T-cell (primary cell): ENCODE data around the gene IQGAP1. TPM values are rescaled to one million over a fixed set of nuclear protein-coding genes. Genes with fewer than 3 reads are reported as not detected.
"Not testable (repeated sequence)": the region's sequence is repeated elsewhere in the genome, so short reads cannot be mapped to it uniquely, and the experiment has no call there.

Experiments
- ATAC-seq, 4 experiments: fragments of 200-7000 bp in 3 of 4; fragments of 150-1000 bp in 1 of 4; cut with Tn5 transposase; replicated peaks in 1 of 4; 1 replicate in 3 of 4; 2 replicates in 1 of 4; pipeline ENCODE4 v1.10.0; 2021; ENCODE audit warnings: moderate library complexity in 3 of 4, mild to moderate bottlenecking in 2 of 4, moderate number of reproducible peaks in 1 of 4
- CTCF ChIA-PET, 2 donors: fragments of 300-600 bp; sonication (Branson Sonifier 250); formaldehyde crosslinking; loops; one replicate each; lab custom pipeline; 2022; ENCODE audit warnings: antibody characterized with exemption in 2 of 2; lab: Charles Lee
- POLR2A ChIA-PET, 2 donors: fragments of 300-600 bp; sonication (Branson Sonifier 250); formaldehyde crosslinking; loops; one replicate each; lab custom pipeline; 2022; ENCODE audit warnings: antibody characterized with exemption in 2 of 2; lab: Charles Lee
- DNase-seq, 35 experiments: peaks; one replicate each; pipeline versions ENCODE4 v3.0.0 to v3.0.0-alpha.2; 2013 to 2023
- H3K27ac ChIP-seq: one replicate; pipeline ENCODE4 v1.5.1; 2013; ENCODE audit warnings: low read length
- H3K27me3 ChIP-seq, 2 experiments: replicated peaks in 1 of 2; 1 replicate in 1 of 2; 2 replicates in 1 of 2; pipeline versions ENCODE4 v1.6.1 to v1.7.0; 2013; ENCODE audit warnings: low read length in 1 of 2, mixed read lengths in 1 of 2; ENCODE audit not compliant: control insufficient read depth in 2 of 2, insufficient read depth in 2 of 2; ENCODE audit errors: extremely low read depth in 1 of 2
- H3K36me3 ChIP-seq, 2 donors: 1 replicate in 1 of 2; 2 replicates in 1 of 2; pipeline versions ENCODE4 v1.6.1 to v1.7.0; 2013; ENCODE audit warnings: low read length in 1 of 2; ENCODE audit not compliant: control insufficient read depth in 2 of 2, insufficient read depth in 1 of 2; ENCODE audit errors: extremely low read depth in 1 of 2
- H3K4me1 ChIP-seq, 2 experiments: 1 replicate in 1 of 2; 2 replicates in 1 of 2; pipeline versions ENCODE4 v1.6.1 to v1.7.0; 2013; ENCODE audit warnings: low read length in 2 of 2, mixed read lengths in 1 of 2; ENCODE audit not compliant: insufficient read depth in 2 of 2, control insufficient read depth in 1 of 2; ENCODE audit errors: extremely low read depth in 1 of 2
- H3K4me3 ChIP-seq, 2 donors: 1 replicate in 1 of 2; 2 replicates in 1 of 2; pipeline versions ENCODE4 v1.5.1 to v1.7.0; 2013; ENCODE audit warnings: mild to moderate bottlenecking in 2 of 2, low read length in 1 of 2, moderate library complexity in 1 of 2; ENCODE audit not compliant: control insufficient read depth in 1 of 2; ENCODE audit errors: extremely low read depth in 1 of 2
- H3K9me3 ChIP-seq: 2 replicates; pipeline ENCODE4 v1.7.0; 2013
- H3K27ac Mint-ChIP-seq, 2 donors: one replicate each; pipeline ENCODE4 v1.8.0; 2020 to 2021; ENCODE audit warnings: mild to moderate bottlenecking in 2 of 2, mixed read lengths in 2 of 2
- H3K27me3 Mint-ChIP-seq, 2 donors: one replicate each; pipeline ENCODE4 v1.8.0; 2021 to 2022; ENCODE audit warnings: mixed read lengths in 2 of 2
- H3K36me3 Mint-ChIP-seq: one replicate; pipeline ENCODE4 v1.8.0; 2021; ENCODE audit warnings: mixed read lengths
- H3K4me1 Mint-ChIP-seq, 3 donors: one replicate each; pipeline ENCODE4 v1.8.0; 2020 to 2022; ENCODE audit warnings: mixed read lengths in 3 of 3, mild to moderate bottlenecking in 1 of 3
- H3K4me3 Mint-ChIP-seq, 3 donors: one replicate each; pipeline ENCODE4 v1.8.0; 2020 to 2022; ENCODE audit warnings: mild to moderate bottlenecking in 3 of 3, mixed read lengths in 3 of 3, moderate library complexity in 3 of 3
- H3K9me3 Mint-ChIP-seq, 3 donors: one replicate each; pipeline ENCODE4 v1.8.0; 2020 to 2022; ENCODE audit warnings: mixed read lengths in 3 of 3
- WGBS: methylation state at CpG from one replicate; pipeline ENCODE4 v1.1.5; 2013; ENCODE audit warnings: missing lambda C conversion rate; ENCODE audit not compliant: insufficient coverage; 5-methylcytosine and 5-hydroxymethylcytosine counted together
- total RNA-seq, 35 experiments: library from RNA in 6 of 35; stranded (reverse) in 6 of 35; fragments of 120-200 nt in 1 of 35; gene quantifications; one replicate each; pipeline versions ENCODE4 v1.2.1 to v1.2.4 and lab custom pipeline; 2013 to 2026

The IQGAP1 gene
- total RNA-seq, 5 donors from 2014 or later (not counting 1 experiment from before 2014, with no cell fraction given): 125 to 158 (median 127) TPM

DNA sequence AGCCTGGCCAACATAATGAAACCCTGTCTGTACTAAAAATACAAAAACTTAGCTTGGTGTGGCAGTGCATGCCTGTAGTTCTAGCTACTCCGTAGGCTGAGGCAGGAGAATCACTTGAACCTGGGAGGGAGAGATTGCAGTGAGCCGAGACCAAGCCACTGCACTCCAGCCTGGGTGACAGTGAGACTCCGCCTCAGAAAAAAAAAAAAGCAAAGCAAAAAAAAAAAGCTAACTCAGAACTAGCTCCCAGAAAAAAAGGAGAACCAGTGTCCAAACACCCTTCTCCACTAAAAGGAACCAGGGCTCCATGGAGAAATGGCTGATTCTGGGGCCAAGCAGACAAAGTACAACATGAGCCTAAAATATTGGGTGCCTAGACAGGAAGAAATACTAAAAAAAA, 124.9 kb downstream of the IQGAP1 start:
- Mint-ChIP-seq H3K4me3 (no peak overlapping the region), H3K9me3 (no peaks in the 10 kb centered on the region), H3K36me3 (no peaks in the 10 kb centered on the region), H3K27ac (no peak overlapping the region), H3K27me3 (no peaks in the 10 kb centered on the region), H3K4me1 (peaks cover 12 to 17% (median 14%) of the 10 kb centered on the region in 3 donors)
- WGBS: no CpG with 5 or more reads among the region's 3 CpGs
- ATAC-seq (no peak), DNase-seq (no peak)
- H3K36me3 ChIP-seq: no peaks in the 10 kb centered on the region
- H3K4me3 ChIP-seq: no peak overlapping the region
- H3K27ac ChIP-seq: no peak overlapping the region
- ChIA-PET POLR2A (interaction anchor here (0.5 to 0.6 kb wide), 4 partner anchors 31 to 340 kb away, joined by 3 to 7 read pairs (median 3); no protein-coding TSS in a partner anchor), CTCF (interaction anchor here (0.6 to 0.7 kb wide), 4 partner anchors 154 to 697 kb away, joined by 3 to 10 read pairs (median 4); no protein-coding TSS in a partner anchor)
- H3K4me1 ChIP-seq: peaks cover 0 to 6% of the 10 kb centered on the region in 2 experiments
- no peaks in the 10 kb centered on the region for H3K27me3 ChIP-seq
- H3K9me3 ChIP-seq: no peaks in the 10 kb centered on the region

DNA sequence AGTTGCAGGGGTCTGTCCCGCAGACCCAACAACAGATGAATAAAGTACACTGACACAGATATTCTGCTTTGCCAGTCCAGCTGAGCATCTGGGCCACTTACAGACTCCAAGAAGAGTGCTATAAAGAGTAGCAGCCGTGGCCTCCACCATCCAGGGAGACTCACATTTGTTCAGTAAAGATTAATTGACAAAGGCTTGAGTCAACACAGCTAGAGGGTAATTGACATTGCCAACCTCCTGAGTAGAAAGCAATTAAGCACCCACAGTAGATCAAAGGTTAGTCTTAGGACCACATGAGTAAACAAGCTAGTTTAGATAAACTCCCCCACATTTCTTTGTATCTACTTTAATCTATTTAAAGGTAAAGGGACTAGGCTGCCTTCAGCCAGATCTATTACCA, 125.4 kb downstream of the IQGAP1 start:
- Mint-ChIP-seq H3K4me1 (peaks cover 12 to 17% (median 14%) of the 10 kb centered on the region in 3 donors), H3K9me3 (no peaks in the 10 kb centered on the region), H3K36me3 (no peaks in the 10 kb centered on the region), H3K4me3 (no peak overlapping the region), H3K27ac (no peak overlapping the region), H3K27me3 (no peaks in the 10 kb centered on the region)
- Histone ChIP-seq H3K4me3 (no peak overlapping the region), H3K36me3 (no peaks in the 10 kb centered on the region), H3K9me3 (no peaks in the 10 kb centered on the region), H3K27me3 (no peaks in the 10 kb centered on the region), H3K27ac (no peak overlapping the region), H3K4me1 (peaks cover 0 to 6% of the 10 kb centered on the region in 2 experiments)
- ATAC-seq (no peak), DNase-seq (no peak)
- no CpG with 5 or more reads among the region's 2 CpGs for WGBS
- POLR2A ChIA-PET: interaction anchor here in 1 of 2 donors (0.6 kb wide), 1 partner anchor 31 kb away, joined by 7 read pairs; no protein-coding TSS in a partner anchor
- CTCF ChIA-PET: interaction anchor here (0.6 to 0.9 kb wide), 3 partner anchors 11 to 698 kb away, joined by 3 to 5 read pairs (median 4); no protein-coding TSS in a partner anchor

DNA sequence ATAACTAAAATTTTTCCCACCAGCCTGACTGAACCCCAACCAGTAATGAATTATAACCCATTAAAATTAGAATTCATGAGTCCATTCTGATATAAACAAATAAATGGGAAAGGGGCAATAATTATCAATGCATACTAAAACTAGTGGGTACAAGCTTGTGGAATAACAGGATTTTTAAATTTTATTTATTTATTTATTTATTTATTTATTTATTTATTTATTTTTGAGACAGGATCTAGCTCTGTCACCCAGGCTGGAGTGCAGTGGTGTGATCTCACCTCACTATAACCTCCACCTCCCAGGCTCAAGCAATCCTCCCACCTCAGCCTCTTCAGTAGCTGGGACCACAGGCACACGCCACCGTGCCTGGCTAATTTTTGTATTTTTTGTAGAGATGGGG, 125.9 kb downstream of the IQGAP1 start:
- H3K27me3 Mint-ChIP-seq, H3K9me3 Mint-ChIP-seq, H3K36me3 Mint-ChIP-seq, ATAC-seq, H3K27me3 ChIP-seq, H3K4me3 ChIP-seq, H3K27ac Mint-ChIP-seq, DNase-seq, H3K27ac ChIP-seq, H3K4me1 ChIP-seq, POLR2A ChIA-PET, H3K9me3 ChIP-seq, H3K36me3 ChIP-seq, H3K4me3 Mint-ChIP-seq: not testable (repeated sequence)
- WGBS: no CpG with 5 or more reads among the region's 2 CpGs
- CTCF ChIA-PET: interaction anchor here in 1 of 2 donors (0.9 kb wide), 1 partner anchor 10 kb away, joined by 5 read pairs; no protein-coding TSS in a partner anchor
- peaks cover 12 to 17% (median 14%) of the 10 kb centered on the region in 3 donors for H3K4me1 Mint-ChIP-seq

DNA sequence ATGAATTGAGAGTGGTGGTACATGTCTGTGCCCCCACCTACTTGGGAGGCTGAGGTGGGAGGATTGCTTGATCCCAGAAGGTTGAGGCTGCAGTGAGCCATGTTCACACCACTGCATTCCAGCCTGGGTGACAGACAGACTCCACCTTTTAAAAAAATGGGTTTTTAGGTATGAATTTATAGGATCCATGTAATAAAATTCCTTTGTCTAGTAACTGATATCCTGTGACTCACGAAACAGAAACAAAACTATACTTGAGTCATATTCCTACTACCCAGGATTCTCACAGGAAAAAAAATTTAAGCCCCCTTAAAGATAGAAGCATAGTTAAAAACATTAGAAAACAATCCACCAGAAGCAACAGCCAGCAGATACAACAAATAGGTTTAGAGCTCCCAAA, 131.6 kb downstream of the IQGAP1 start:
- Histone ChIP-seq H3K36me3 (no peaks in the 10 kb centered on the region), H3K4me3 (no peak overlapping the region), H3K27ac (no peak overlapping the region), H3K27me3 (no peaks in the 10 kb centered on the region), H3K4me1 (no peaks in the 10 kb centered on the region), H3K9me3 (no peaks in the 10 kb centered on the region)
- H3K36me3 Mint-ChIP-seq: no peaks in the 10 kb centered on the region
- no peaks in the 10 kb centered on the region for H3K9me3 Mint-ChIP-seq
- no peak overlapping the region for H3K4me3 Mint-ChIP-seq
- WGBS: no CpG with 5 or more reads among the region's 1 CpG
- DNase-seq (no peak), ATAC-seq (no peak)
- ChIA-PET CTCF (no interaction called here), POLR2A (no interaction called here)
- peaks cover 0 to 2% (median 0%) of the 10 kb centered on the region in 3 donors for H3K4me1 Mint-ChIP-seq
- H3K27me3 Mint-ChIP-seq: no peaks in the 10 kb centered on the region
- no peak overlapping the region for H3K27ac Mint-ChIP-seq

DNA sequence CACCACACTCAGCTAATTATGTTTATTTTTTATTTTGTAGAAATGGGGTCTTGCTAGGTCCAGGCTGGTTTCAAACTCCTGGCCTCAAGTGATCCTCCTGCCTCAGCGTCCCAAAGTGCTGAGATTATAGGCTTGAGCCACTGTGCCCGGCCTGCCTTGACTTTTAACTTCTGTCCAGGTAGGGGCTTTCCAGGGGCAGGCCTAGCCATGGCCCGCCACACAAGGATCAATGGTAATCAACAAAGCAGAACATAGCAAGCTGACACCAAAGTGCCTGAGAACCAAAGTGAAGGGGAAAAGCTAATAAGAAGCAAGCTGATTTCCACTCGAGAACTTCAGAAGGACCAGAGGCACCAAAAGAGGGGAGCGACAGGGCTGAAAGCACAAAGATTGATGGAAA, 132.3 kb downstream of the IQGAP1 start:
- peaks cover 0 to 2% (median 0%) of the 10 kb centered on the region in 3 donors for H3K4me1 Mint-ChIP-seq
- no peak for ATAC-seq
- POLR2A ChIA-PET: no interaction called here

DNA sequence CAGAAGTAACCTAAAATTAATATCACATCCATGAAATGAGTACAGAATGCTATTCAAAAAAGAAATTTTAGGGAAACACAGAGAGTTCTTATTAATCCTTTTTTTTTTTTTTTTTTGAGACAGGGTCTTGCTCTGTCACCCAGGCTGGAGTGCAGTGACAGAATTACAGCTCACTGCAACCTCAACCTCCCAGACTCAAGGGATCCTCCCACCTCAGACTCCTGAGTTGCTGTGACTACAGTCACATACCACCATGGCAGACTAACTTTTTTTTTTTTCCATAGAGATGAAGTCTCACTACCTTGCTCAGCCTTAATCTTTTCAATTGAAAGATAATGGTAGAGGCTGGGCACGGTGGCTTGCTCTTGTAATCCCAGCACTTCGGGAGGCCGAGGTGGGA, 135.3 kb downstream of the IQGAP1 start:
- ATAC-seq (no peak), DNase-seq (no peak)
- no peaks in the 10 kb centered on the region for H3K36me3 Mint-ChIP-seq
- POLR2A ChIA-PET: interaction anchor here in 1 of 2 donors (0.6 kb wide), 2 partner anchors 58 to 958 kb away, joined by 3 read pairs; no protein-coding TSS in a partner anchor
- Histone ChIP-seq H3K36me3 (no peaks in the 10 kb centered on the region), H3K27me3 (no peaks in the 10 kb centered on the region), H3K4me1 (no peaks in the 10 kb centered on the region), H3K9me3 (no peaks in the 10 kb centered on the region), H3K27ac (no peak overlapping the region), H3K4me3 (no peak overlapping the region)
- no peak overlapping the region for H3K27ac Mint-ChIP-seq
- no peaks in the 10 kb centered on the region for H3K27me3 Mint-ChIP-seq
- CTCF ChIA-PET: no interaction called here
- no peaks in the 10 kb centered on the region for H3K9me3 Mint-ChIP-seq
- peaks cover 0 to 2% (median 2%) of the 10 kb centered on the region in 3 donors for H3K4me1 Mint-ChIP-seq
- no CpG with 5 or more reads among the region's 3 CpGs for WGBS
- no peak overlapping the region for H3K4me3 Mint-ChIP-seq

More for the DNA sequence above, 132.3 kb downstream of the IQGAP1 start:
- Mint-ChIP-seq H3K27me3 (no peaks in the 10 kb centered on the region), H3K27ac (no peak overlapping the region), H3K36me3 (no peaks in the 10 kb centered on the region), H3K4me3 (no peak overlapping the region), H3K9me3 (no peaks in the 10 kb centered on the region)
- H3K4me3 ChIP-seq: no peak overlapping the region
- CTCF ChIA-PET: no interaction called here
- H3K27me3 ChIP-seq: no peaks in the 10 kb centered on the region
- no peaks in the 10 kb centered on the region for H3K36me3 ChIP-seq
- H3K9me3 ChIP-seq: no peaks in the 10 kb centered on the region
- H3K27ac ChIP-seq: no peak overlapping the region
- WGBS: 95% methylated on average over 3 of the region's 5 CpGs
- DNase-seq: no peak
- H3K4me1 ChIP-seq: no peaks in the 10 kb centered on the region
